Glomerular visceral epithelial cell (primary cell): ENCODE results near the gene ADH1C.
"Not testable (repeated sequence)": the region's sequence is repeated elsewhere in the genome, so short reads cannot be mapped to it uniquely, and the experiment has no call there.

Experiments used
- DNase-seq: peaks from one replicate; pipeline ENCODE4 v3.0.0-alpha.2; 2016; ENCODE audit errors: extremely low spot score

The ADH1C gene

GRCh38 chr4:99357948-99358347 lies 5.4 kb upstream of the ADH1C start:
- no peak for DNase-seq

- DNase-seq, result no peak
Measured at GRCh38 chr4:99356992-99357391, 4.4 kb upstream of the ADH1C start.

- not testable (repeated sequence) for DNase-seq
Measured at GRCh38 chr4:99356149-99356548, 3.6 kb upstream of the ADH1C start.

GRCh38 chr4:99351487-99351886 lies 1.1 kb downstream of the ADH1C start:
- DNase-seq, result no peak

- no peak for DNase-seq
Measured at GRCh38 chr4:99349338-99349737, 3.2 kb downstream of the ADH1C start.

GRCh38 chr4:99342624-99343023 lies 9.9 kb downstream of the ADH1C start:
- not testable (repeated sequence) for DNase-seq

GRCh38 chr4:99341426-99341825 lies 11.1 kb downstream of the ADH1C start:
- no peak for DNase-seq

- no peak for DNase-seq
Measured at GRCh38 chr4:99339172-99339571, 13.4 kb downstream of the ADH1C start.

- DNase-seq, result no peak
Measured at GRCh38 chr4:99336553-99336952, 16.0 kb downstream of the ADH1C start.

GRCh38 chr4:99334880-99335279 lies 17.7 kb downstream of the ADH1C start:
- no peak for DNase-seq

- no peak for DNase-seq
Measured at GRCh38 chr4:99330648-99331047, 21.9 kb downstream of the ADH1C start.

GRCh38 chr4:99329876-99330275 lies 22.7 kb downstream of the ADH1C start:
- no peak for DNase-seq

GRCh38 chr4:99324979-99325378 lies 27.6 kb downstream of the ADH1C start:
- no peak for DNase-seq

GRCh38 chr4:99324361-99324760 lies 28.2 kb downstream of the ADH1C start:
- DNase-seq, result no peak

- no peak for DNase-seq
Measured at GRCh38 chr4:99323756-99324155, 28.8 kb downstream of the ADH1C start.

- DNase-seq, result no peak
Measured at GRCh38 chr4:99321241-99322191, 31.0 kb downstream of the ADH1C start, which contains the start of gene ADH1B. Gene ADH1B (minus strand): TSS chr4:99321401. CDS start chr4:99321331, 70 bp downstream.

- not testable (repeated sequence) for DNase-seq
Measured at GRCh38 chr4:99317811-99318210, 34.7 kb downstream of the ADH1C start.

GRCh38 chr4:99317354-99317753 lies 35.2 kb downstream of the ADH1C start:
- DNase-seq, result no peak

- DNase-seq, result no peak
Measured at GRCh38 chr4:99315839-99316238, 36.7 kb downstream of the ADH1C start.

GRCh38 chr4:99314211-99314610 lies 38.3 kb downstream of the ADH1C start:
- DNase-seq, result no peak

GRCh38 chr4:99310389-99310788 lies 42.2 kb downstream of the ADH1C start:
- no peak for DNase-seq

- DNase-seq, result no peak
Measured at GRCh38 chr4:99305638-99306400, 46.7 kb downstream of the ADH1C start.
